CD1c-positive myeloid dendritic cell (primary cell): ENCODE data around the gene GSKIP.
A peak's percentile ranks its signal among the peaks of the same experiment; 100 is the strongest.

Source experiments
- DNase-seq: peaks from one replicate; pipeline ENCODE4 v3.0.0-alpha.2; 2016; ENCODE audit errors: extremely low spot score

The GSKIP gene

DNA sequence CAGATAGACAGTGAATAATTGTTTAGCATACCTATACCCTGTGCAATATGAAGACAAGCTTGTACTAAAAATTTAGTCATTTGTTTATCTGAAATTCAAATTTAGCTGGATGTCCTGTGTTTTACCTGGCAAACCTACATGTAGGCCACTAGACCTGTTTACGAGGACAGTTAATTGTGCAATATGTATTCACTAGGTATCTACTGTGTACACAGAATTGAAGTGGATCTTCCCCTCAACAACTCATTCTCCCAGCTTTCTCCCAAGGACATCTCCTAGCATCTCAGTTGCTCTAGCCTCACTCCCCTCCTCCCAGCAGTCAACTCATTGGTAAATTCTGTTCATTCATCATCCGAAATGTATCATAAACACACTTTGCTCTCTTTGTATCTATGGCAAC lies 53.9 kb downstream of the GSKIP start:
- no peak for DNase-seq

DNA sequence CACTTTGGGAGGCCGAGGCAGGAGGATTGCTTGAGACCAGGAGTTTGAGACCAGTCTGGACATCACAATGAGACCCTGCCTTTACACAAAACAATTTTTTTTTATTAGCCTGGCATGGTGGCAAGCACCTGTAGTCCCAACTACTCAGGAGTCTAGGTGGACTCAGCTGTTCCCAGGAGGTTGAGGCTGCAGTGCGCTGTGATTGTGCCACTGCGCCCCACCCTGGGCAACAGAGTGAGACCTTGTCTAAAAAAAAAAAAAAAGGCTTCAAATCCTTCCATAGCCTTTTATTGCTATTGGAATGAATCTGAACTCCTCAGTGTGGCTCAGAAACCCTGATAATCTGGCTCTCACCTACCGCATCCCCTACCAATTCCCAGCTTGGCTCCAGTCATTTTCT lies 54.7 kb downstream of the GSKIP start:
- no peak for DNase-seq

DNA sequence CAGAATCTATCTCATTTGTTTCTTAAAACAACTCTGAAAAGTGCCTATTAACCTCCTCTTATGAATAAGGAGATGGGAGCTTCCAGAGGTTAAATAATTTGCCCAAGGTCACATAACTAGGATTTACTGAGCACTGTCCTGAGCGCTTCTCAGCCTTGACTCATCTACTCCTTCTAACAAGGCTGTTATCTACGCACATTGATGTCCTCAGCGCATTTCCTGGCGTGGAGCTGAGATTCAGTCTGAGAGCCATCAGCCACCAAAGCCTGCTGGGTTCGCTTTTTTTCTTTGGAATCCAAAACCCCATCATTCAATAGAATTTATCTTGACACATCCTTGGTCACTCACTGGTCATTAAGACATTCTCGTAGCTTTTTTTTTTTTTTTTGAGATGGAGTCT lies 57.9 kb downstream of the GSKIP start:
- no peak for DNase-seq

DNA sequence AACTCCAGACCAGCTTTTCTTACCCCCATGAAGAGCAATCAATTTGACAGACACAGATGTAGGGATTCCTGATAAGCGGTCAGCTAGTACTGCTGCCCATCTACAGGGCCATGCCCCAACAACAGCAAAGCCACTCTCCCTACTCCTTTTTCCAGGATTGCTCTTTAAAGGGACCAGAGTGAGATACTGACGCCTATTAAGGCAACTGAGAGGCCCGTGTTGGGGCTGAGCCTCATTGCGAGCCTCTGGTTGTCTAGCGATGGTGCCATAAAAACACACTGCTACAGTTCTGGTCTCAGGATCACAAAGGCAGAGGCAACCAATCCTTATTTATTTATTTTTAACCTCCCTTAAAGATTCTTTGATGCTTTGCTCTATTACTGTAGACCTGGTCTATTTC lies 59.7 kb downstream of the GSKIP start:
- no peak for DNase-seq

DNA sequence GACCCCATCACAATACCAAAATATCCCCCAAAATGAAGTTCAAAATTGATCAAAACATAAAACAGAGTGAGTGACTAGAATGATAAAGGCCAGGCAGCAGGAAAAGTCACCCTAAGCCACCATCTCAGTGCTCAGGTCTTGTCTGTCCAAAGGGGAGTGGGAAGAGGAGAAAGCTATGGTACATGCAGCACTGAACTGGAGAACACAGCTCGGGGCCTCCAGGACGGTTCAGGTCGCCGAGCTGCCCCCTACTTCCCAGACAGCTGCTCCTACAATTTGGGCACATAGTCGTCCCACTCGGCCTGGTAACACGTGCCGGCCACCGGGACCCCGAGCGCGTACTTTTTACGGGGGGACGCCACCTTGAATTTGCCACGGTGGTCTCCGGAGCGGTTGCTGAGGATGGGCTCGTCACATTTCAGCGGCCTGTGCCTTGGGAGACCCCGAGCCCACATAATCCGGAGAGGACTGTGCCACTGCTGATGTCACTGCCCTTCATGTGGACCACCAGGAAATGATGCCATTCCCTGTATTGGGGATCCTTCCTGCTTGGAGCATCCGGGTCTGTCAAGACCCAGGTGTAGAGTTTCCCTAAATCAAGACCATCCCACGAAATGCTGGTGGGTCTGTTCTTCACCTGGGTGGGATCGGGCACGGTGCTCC lies 60.3 kb downstream of the GSKIP start:
- DNase-seq: no peak

DNA sequence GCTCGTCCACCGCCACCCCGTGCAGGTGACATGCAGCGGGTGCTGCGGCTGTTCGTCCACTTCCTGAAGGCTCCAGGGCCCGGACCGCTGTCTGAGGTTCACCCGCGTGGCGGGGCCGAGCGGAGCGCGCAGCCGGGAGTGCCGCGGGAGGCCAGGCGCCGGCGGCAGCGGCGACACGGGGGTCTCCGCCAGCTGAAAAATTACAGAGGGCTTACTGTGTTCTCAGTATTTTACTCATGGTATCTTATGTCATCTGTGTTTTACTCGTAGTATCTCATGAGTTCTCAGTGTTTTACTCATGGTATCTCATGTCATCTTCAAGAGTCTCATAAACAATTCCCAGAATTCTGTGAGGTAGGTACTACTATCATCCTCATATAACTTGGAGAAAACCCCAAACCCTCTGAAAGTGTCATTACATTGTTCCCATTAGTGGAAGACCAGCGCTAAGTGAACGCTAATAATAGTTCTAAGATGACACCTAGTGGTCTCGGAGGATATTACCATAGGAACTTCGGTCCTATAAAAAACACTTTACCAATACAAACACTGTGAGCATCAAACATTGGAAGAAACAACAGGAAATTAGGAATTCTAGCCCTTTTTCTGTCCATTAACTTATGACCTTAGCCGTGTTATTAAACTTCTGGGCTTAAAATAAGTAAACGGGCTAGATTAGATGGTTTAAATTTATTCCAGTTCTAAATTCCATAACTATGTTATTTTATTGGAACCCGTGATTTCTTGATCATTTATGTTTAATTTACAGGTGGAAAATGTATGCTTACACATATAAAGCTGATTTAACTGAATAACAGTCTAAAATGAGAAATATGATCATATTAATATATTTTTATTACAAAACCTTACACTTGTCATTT lies 61.0 kb downstream of the GSKIP start:
- peak; percentile 81 for DNase-seq

DNA sequence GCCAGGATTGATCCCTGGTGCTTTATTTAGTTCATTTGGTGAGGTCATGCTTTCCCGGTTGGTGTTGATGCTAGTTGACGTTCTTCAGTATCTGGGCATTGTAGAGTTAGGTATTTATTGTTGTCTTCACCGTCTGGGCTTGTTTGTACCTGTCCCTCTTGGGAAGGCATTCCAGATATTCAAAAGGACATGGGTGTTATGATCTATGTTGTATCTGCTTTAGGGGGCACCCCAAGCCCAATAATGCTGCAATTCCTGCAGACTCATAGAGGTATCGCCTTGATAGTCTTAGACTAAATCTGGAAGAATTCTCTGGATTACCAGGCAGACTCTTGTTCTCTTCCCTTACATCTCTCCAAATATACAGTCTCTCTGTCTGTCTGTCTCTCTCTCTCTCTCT lies 70.7 kb downstream of the GSKIP start:
- DNase-seq: no peak
